Panc1 (cell line): ENCODE results near the gene DSCAML1.

Experiments used
- CTCF ChIP-seq: fragments of 450-650 bp; IDR thresholded peaks from 2 replicates; pipeline ENCODE4 v1.5.1; 2017; ENCODE audit warnings: mild to moderate bottlenecking
- POLR2AphosphoS5 ChIP-seq: IDR thresholded peaks from 2 replicates; pipeline ENCODE4 v1.6.1; 2012; ENCODE audit warnings: mild to moderate bottlenecking, low read depth, low read length, moderate library complexity

DNA sequence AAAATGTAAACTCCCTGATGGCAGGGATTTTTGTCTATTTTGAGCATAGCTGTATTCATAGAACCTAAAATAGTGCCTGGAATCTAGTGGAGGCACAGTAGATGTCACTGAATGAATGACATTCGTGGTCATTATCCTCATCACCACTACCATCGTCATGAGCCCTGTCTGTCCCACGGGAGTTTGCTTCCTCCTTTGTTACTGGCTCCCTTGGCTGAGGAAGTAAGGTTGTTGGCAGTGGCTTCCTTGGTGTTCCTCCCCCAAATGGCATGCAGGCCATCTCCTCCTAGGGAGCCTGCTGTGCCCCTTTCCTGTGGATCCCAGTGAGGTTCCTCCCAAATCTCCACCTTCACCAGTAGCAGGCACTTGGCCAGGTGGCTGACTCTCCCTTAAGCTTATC, 286.4 kb downstream of the DSCAML1 start:
- no peak for TF ChIP-seq CTCF
- TF ChIP-seq POLR2AphosphoS5: no peak
